ENCODE results near the gene ZNF559.
"Not testable (repeated sequence)": the region's sequence is repeated elsewhere in the genome, so short reads cannot be mapped to it uniquely, and the experiment has no call there.

The ZNF559 gene

DNA sequence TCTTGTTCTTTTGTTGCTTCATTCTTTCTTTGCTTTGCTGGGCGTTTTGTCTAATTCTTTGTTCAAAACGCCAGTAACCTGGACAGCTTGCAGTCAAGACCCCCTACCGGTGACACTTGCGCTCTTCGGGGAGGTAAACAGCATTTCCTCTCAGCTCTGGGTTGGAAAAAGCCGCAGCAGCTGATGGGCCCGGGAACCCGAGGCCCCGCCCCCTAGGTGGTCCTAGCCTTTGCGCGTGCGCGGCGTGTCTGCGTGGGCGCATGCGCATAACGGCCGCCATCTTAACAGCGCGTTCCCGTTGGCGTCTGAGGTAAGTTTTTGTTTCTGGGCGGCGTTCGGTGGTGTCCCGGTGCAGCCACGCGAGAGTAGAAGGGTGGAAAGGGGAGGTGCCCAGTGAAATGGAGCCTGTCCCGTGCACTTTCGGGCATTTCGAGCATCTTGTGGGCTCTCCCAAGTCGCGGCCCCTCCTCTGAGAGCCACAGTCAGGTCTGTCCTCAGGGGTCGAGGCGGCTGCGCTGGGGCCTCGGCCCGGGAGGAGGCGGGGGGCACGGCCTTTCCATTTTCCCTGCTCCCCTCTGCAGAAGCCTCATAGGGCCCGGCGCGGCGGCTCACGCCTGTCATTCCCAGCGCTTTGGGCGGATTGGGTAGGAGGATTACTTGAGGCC lies at the start of gene ZNF559:
ZNF559 (plus strand) TSS at position 261 of the 665 bp plus-strand sequence. CDS start 14,371 bp downstream, outside the sequence.
- peak; percentile 99 for DNase-seq

GRCh38 chr19:9283485-9283884 lies 40.5 kb upstream of the ZNF559 start:
- peak; percentile 50 for DNase-seq

- no peak for DNase-seq
These were observed 34.6 kb upstream of the ZNF559 start for GRCh38 chr19:9289231-9289884.

GRCh38 chr19:9295411-9295849 lies 28.5 kb upstream of the ZNF559 start:
- DNase-seq = no peak

- no peak for DNase-seq
These were observed 27.6 kb upstream of the ZNF559 start for GRCh38 chr19:9296336-9296735.

- DNase-seq = no peak
These were observed 17.5 kb upstream of the ZNF559 start for GRCh38 chr19:9306443-9306842.

DNA sequence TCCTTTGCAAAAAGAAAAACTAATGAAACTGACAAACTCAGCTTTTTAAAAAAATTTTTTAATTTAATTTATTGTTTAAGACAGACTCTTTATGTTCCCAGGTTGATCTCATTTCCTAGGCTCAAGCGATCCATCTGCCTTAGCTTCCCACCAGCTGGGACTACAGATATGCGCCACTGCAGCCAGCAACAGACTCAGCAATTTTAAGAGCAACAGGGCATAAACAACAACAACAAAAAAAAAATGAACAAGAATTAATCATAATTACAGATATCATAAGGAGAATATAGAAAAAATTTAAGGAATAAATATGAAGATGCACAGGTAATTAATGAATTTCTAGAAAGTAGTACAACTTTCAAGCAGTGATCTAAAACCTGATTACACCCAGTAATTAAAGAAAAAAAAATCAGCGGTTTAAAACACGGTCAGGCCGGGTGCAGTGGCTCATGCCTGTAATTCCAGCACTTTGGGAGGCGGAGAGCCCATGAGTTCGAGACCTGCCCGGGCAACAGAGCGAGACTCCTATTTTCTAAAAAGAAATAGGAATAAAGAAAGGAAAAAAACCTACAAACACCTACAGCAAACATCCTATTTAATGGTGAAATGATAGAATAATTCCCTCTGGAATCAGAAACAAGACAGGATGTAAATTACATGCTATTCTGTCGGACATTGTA lies 15.7 kb upstream of the ZNF559 start:
- no peak for DNase-seq

DNA sequence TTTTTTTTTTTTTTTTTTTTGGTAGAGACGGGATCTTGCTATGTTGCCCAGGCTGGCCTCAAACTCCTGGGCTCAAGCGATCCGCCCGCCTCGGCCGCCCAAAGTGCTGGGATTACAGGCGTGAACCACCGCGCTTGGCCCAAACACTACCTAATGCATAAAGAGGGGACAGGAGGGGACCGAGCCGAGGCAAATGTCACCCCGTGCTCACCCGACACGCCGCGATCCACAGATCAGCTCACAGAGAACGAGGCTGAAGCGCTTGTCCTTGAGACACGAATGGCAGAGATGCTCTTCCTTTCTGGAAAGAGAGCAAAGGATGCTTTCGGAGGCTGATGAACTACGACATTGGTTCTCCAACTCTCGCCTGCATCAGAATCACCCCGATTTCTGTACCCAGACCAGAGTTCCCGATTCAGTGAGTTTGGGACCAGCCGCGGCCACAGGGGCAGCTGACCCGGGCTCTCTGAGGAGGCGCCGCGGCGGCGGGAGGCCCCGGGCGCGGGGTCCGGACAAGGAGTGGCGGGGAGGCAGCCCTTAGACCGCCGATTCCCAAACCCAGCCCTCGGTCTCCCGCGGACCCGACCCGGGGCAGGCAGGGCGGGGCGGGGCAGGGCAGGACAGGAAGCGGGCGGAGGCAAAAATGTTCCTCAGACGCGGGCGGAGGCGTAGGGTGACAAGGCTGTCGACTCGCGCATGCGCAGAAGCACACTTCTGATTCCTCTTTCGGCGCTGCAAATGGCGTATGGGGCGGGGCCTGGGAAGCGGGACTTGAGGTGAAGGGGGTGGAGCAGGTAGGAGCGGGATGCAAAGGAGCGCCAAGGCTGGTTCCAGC lies 14.6 kb upstream of the ZNF559 start, which contains the start of gene ZNF699:
ZNF699 (minus strand) TSS at position 700 of the 835 bp plus-strand sequence. CDS start 4,719 bp downstream, outside the sequence.
- peak; percentile 97 for DNase-seq

GRCh38 chr19:9309974-9310446 lies 14.0 kb upstream of the ZNF559 start:
- DNase-seq = no peak

DNA sequence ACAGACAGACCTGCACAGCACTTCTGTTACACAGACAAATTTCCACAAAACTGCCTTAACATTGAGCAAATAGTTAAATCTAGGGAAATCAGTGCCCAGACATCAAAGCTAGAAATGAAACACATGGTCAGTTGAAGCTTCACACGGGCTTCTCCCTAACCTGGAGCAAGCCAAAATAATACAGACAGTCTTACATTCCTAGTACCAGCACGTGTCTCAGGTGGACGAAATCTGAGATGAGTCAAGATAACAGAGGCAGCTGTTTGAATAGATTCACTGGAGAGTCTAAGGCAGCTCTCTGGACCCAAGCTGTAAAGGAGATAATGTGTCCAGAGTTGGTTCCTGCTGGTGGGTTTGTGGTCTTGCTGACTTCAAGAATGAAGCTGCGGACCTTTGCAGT lies 10.2 kb upstream of the ZNF559 start:
- no peak for DNase-seq

- DNase-seq = no peak
These were observed 2.6 kb upstream of the ZNF559 start for GRCh38 chr19:9321338-9321737.

DNA sequence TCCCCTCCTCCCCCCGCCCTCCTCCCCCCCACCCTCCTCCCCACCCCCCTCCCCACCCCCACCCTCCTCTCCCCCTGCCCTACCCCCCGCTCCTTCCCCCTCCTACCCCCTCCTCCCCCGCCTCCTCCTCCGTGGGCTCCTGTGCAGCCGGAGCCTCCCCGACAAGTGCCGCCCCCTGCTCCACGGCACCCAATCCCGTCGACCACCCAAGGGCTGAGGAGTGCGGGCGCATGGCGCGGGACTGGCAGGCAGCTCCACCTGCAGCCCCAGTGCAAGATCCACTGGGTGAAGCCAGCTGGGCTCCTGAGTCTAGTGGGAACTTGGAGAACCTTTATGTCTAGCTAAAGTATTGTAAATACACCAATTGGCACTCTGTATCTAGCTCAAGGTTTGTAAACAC lies 2.2 kb upstream of the ZNF559 start:
- not testable (repeated sequence) for DNase-seq

DNA sequence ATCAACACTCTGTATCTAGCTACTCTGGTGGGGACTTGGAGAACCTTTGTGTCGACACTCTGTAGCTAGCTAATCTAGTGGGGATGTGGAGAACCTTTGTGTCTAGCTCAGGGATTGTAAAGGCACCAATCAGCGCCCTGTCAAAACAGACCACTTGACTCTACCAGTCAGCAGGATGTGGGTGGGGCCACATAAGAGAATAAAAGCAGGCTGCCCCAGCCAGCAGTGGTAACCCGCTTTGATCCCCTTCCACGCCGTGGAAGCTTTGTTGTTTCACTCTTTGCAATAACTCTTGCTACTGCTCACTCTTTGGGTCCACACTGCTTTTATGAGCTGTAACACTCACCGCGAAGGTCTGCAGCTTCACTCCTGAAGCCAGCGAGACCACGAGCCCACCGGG lies 1.8 kb upstream of the ZNF559 start:
- DNase-seq = not testable (repeated sequence)

GRCh38 chr19:9323557-9323918 lies 441 bp upstream of the ZNF559 start:
- DNase-seq = no peak

- DNase-seq = peak; percentile 58
These were observed 594 bp downstream of the ZNF559 start for GRCh38 chr19:9324584-9324962.

GRCh38 chr19:9329999-9330398 lies 6.0 kb downstream of the ZNF559 start:
- DNase-seq = no peak

GRCh38 chr19:9342610-9343304 lies 18.8 kb downstream of the ZNF559 start:
- no peak for DNase-seq

GRCh38 chr19:9345005-9345404 lies 21.0 kb downstream of the ZNF559 start:
- no peak for DNase-seq

DNA sequence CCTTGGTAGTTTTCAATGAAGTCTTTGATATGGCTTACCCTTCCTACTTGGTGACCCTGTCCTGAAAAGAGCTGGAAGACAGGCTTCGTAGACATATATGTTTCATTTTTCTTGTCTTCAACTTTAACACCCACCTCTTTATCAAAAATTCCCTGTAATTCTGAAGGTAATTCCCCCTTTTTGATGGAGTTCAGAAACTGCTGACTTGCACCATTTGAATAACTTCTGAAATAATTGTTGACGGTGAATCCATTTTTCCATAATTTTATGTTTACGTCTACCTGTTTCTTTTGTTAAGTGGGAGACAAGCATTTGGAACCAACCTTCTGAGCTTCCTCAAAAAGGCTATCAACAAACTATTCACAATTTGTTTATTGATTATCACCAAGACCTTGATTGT lies 24.3 kb downstream of the ZNF559 start:
- no peak for DNase-seq

DNA sequence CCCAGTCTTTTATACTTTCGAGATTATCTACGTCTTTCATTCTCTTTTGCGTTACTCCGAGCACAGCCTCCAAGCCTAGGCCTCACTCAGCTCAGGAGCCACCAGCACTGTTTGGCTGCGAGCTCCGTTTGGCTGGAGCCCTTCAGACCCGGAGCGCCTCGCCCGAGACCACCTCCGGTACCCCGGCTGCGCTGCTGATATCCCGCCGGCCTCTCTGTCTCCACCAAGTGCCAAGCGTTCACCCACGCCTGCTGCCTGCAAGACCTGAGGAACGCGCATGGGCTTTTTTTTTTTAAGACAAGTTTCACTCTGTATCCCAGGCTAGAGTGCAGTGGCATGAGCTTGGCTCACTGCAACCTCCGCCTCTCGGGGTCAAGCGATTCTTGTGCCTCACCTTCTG lies 24.7 kb downstream of the ZNF559 start:
- no peak for DNase-seq

GRCh38 chr19:9352505-9352904 lies 28.5 kb downstream of the ZNF559 start:
- DNase-seq = no peak

- no peak for DNase-seq
These were observed 29.0 kb downstream of the ZNF559 start for GRCh38 chr19:9353011-9353410.

Measured in activated CD8-positive, alpha-beta memory T cell treated with anti-CD3 and anti-CD28 coated beads, Interleukin-2, amount 50 U/mL, for 48 hours (primary cell).